Fibroblast of gingiva (primary cell): ENCODE results near the gene CUX1.
"Not testable (repeated sequence)": the region's sequence is repeated elsewhere in the genome, so short reads cannot be mapped to it uniquely, and the experiment has no call there.

Experiments used
- DNase-seq: peaks from one replicate; pipeline ENCODE4 v3.0.0-alpha.2; 2011; ENCODE audit warnings: low read depth

Gene CUX1

GRCh38 chr7:102146122-102146521 is 328.7 kb downstream of the CUX1 start:
- no peak for DNase-seq

- peak; percentile 41 for DNase-seq
Observed at GRCh38 chr7:102147008-102147407, 329.6 kb downstream of the CUX1 start.

GRCh38 chr7:102148799-102149198 is 331.4 kb downstream of the CUX1 start:
- no peak for DNase-seq

- DNase-seq: no peak
Observed at GRCh38 chr7:102149416-102149815, 332.0 kb downstream of the CUX1 start.

GRCh38 chr7:102150266-102150665 is 332.8 kb downstream of the CUX1 start:
- no peak for DNase-seq

- peak; percentile 26 for DNase-seq
Observed at GRCh38 chr7:102152672-102153598, 335.5 kb downstream of the CUX1 start.

GRCh38 chr7:102153599-102153946 is 336.1 kb downstream of the CUX1 start:
- no peak for DNase-seq

GRCh38 chr7:102154425-102154824 is 337.0 kb downstream of the CUX1 start:
- DNase-seq: no peak

GRCh38 chr7:102155821-102156441 is 338.5 kb downstream of the CUX1 start:
- DNase-seq: no peak

GRCh38 chr7:102156867-102157266 is 339.4 kb downstream of the CUX1 start:
- no peak for DNase-seq

- DNase-seq: no peak
Observed at GRCh38 chr7:102165136-102165535, 347.7 kb downstream of the CUX1 start.

GRCh38 chr7:102167254-102167653 is 349.8 kb downstream of the CUX1 start:
- DNase-seq: no peak

- DNase-seq: peak; percentile 76
Observed at GRCh38 chr7:102169651-102170392, 352.4 kb downstream of the CUX1 start.

GRCh38 chr7:102170393-102170970 is 353.1 kb downstream of the CUX1 start:
- peak; percentile 32 for DNase-seq

- no peak for DNase-seq
Observed at GRCh38 chr7:102173669-102174068, 356.2 kb downstream of the CUX1 start.

- DNase-seq: no peak
Observed at GRCh38 chr7:102175423-102176170, 358.2 kb downstream of the CUX1 start.

GRCh38 chr7:102178410-102178809 is 361.0 kb downstream of the CUX1 start:
- no peak for DNase-seq

GRCh38 chr7:102180727-102181126 is 363.3 kb downstream of the CUX1 start:
- DNase-seq: no peak

GRCh38 chr7:102181517-102181916 is 364.1 kb downstream of the CUX1 start:
- DNase-seq: no peak

- DNase-seq: no peak
Observed at GRCh38 chr7:102182016-102182415, 364.6 kb downstream of the CUX1 start.

- DNase-seq: not testable (repeated sequence)
Observed at GRCh38 chr7:102183848-102184247, 366.4 kb downstream of the CUX1 start.

GRCh38 chr7:102184303-102184702 is 366.9 kb downstream of the CUX1 start:
- no peak for DNase-seq
